GM12878 (cell line): ENCODE measurements around the gene RRM2. TPM values are rescaled to one million over a fixed set of nuclear protein-coding genes. Genes with fewer than 3 reads are reported as not detected.

Experiments
- ATAC-seq: fragments of 200-7000 bp; cut with Tn5 transposase; 3 replicates; pipeline ENCODE4 v1.9.1; 2020; ENCODE audit warnings: mild to moderate bottlenecking, moderate library complexity
- BruUV-seq: library from RNA; stranded (reverse); fragments of 400-500 nt; replicated peaks from 2 replicates; lab custom pipeline; 2021; lab: Mats Ljungman, UMichigan
- CTCF ChIA-PET: fragments of 300-600 bp; sonication (Branson Sonifier 250); formaldehyde crosslinking; extraction: SDS; loops from one replicate; lab custom pipeline; 2021; ENCODE audit warnings: inconsistent platforms; lab: Yijun Ruan, JAX
- POLR2A ChIA-PET: fragments of 350-600 bp; formaldehyde crosslinking; extraction: SDS; loops from one replicate; lab custom pipeline; 2021; ENCODE audit warnings: inconsistent platforms; lab: Charles Lee
- RAD21 ChIA-PET: fragments of 300-600 bp; sonication (Branson Sonifier 250); formaldehyde crosslinking; loops from one replicate; lab custom pipeline; 2023; ENCODE audit warnings: antibody characterized with exemption; ENCODE audit not compliant: unreplicated experiment; lab: Charles Lee
- SMC1A ChIA-PET: fragments of 300-600 bp; sonication (Branson Sonifier 250); formaldehyde crosslinking; loops from one replicate; lab custom pipeline; 2023; ENCODE audit not compliant: unreplicated experiment, uncharacterized antibody; lab: Charles Lee
- DNase-seq: peaks from one replicate; pipeline ENCODE4 v3.0.0-alpha.2; 2011; ENCODE audit warnings: low read depth, low spot score
- FAIRE-seq: peaks from 3 replicates; lab custom pipeline; 2011; peaks lifted over from hg19 to GRCh38; lab: Jason Lieb, UNC
- H2AFZ ChIP-seq: 2 replicates; pipeline ENCODE4 v1.6.0; 2011; ENCODE audit warnings: low read depth, low read length, control low read depth; ENCODE audit not compliant: control insufficient read depth
- H3K27ac ChIP-seq: 2 replicates; pipeline ENCODE4 v1.5.1; 2011; ENCODE audit warnings: control low read depth; ENCODE audit not compliant: control insufficient read depth, insufficient read depth
- H3K27me3 ChIP-seq, 2 experiments: replicated peaks in 1 of 2; 2 replicates each; pipeline versions ENCODE4 v1.6.0 to v1.6.1; 2011; ENCODE audit warnings: low read length in 1 of 2; ENCODE audit not compliant: control insufficient read depth in 2 of 2, insufficient read depth in 2 of 2
- H3K36me3 ChIP-seq, 2 experiments: 2 replicates each; pipeline ENCODE4 v1.5.1; 2011; ENCODE audit warnings: low read length in 1 of 2; ENCODE audit not compliant: control insufficient read depth in 2 of 2, insufficient read depth in 2 of 2
- H3K4me1 ChIP-seq: 2 replicates; pipeline ENCODE4 v1.6.1; 2011; ENCODE audit warnings: mild to moderate bottlenecking, low read length, moderate library complexity, mixed read lengths; ENCODE audit not compliant: control insufficient read depth, insufficient read depth
- H3K4me2 ChIP-seq: 2 replicates; pipeline ENCODE4 v1.6.0; 2011; ENCODE audit warnings: control low read depth; ENCODE audit not compliant: control insufficient read depth, insufficient read depth
- H3K4me3 ChIP-seq: fragments of 200-600 bp; sonication (generic); 2 replicates; pipeline ENCODE4 v1.5.1; 2016
- H3K79me2 ChIP-seq: 2 replicates; pipeline ENCODE4 v1.6.0; 2011; ENCODE audit warnings: low read length; ENCODE audit not compliant: control insufficient read depth, insufficient read depth
- H3K9ac ChIP-seq: 2 replicates; pipeline ENCODE4 v1.8.0; 2011; ENCODE audit warnings: low read length, control low read depth, mixed read lengths; ENCODE audit not compliant: control insufficient read depth, insufficient read depth
- H3K9me3 ChIP-seq: replicated peaks from 3 replicates; pipeline ENCODE4 v1.5.1; 2011; ENCODE audit warnings: mild to moderate bottlenecking, low read length; ENCODE audit not compliant: control insufficient read depth, insufficient read depth
- H4K20me1 ChIP-seq: 2 replicates; pipeline ENCODE4 v1.6.0; 2011; ENCODE audit not compliant: control insufficient read depth, insufficient read depth
- FOXK2 ChIP-seq: fragments of 450-650 bp; IDR thresholded peaks from 2 replicates; pipeline ENCODE4 v1.6.1; 2017; ENCODE audit warnings: mild to moderate bottlenecking, moderate library complexity
- MYB ChIP-seq: fragments of 150-350 bp; IDR thresholded peaks from 2 replicates; pipeline ENCODE4 v1.6.1; 2014; ENCODE audit warnings: mild to moderate bottlenecking, low read depth, low read length, borderline replicate concordance
- NBN ChIP-seq: fragments of 450-650 bp; IDR thresholded peaks from 2 replicates; pipeline ENCODE4 v1.6.1; 2016
- NFYB ChIP-seq: IDR thresholded peaks from 2 replicates; pipeline ENCODE4 v1.6.1; 2011; ENCODE audit warnings: low read depth, mild to moderate bottlenecking, low read length, improper control_type of control experiment, moderate library complexity; ENCODE audit not compliant: insufficient read depth
- PBX3 ChIP-seq: IDR thresholded peaks from 2 replicates; pipeline ENCODE4 v1.6.1; 2011; ENCODE audit warnings: mild to moderate bottlenecking, low read depth, low read length, moderate library complexity; ENCODE audit not compliant: insufficient replicate concordance
- RFX5 ChIP-seq: IDR thresholded peaks from 2 replicates; pipeline ENCODE4 v1.6.1; 2011; ENCODE audit warnings: low read depth, low read length, improper control_type of control experiment
- STAT1 ChIP-seq: fragments of 450-650 bp; conservative IDR thresholded peaks from 2 replicates; pipeline ENCODE4 v1.6.1; 2014; ENCODE audit warnings: antibody characterized with exemption, mild to moderate bottlenecking
- ZBTB4 ChIP-seq: fragments of 450-650 bp; formaldehyde crosslinking; IDR thresholded peaks from 2 replicates; pipeline ENCODE4 v1.4.0; 2022; ENCODE audit warnings: mild to moderate bottlenecking, moderate library complexity
- WGBS: methylation state at CpG from one replicate; pipeline ENCODE4 v1.1.6; 2016; ENCODE audit warnings: low lambda C conversion rate; ENCODE audit not compliant: insufficient replicate concordance, insufficient coverage; ENCODE audit errors: missing lambda C conversion rate; 5-methylcytosine and 5-hydroxymethylcytosine counted together
- in situ Hi-C: fragments of 300-500 bp; cut with MboI; formaldehyde crosslinking; loops from 9 replicates; pipeline ENCODE4 v1.14.3; 2018; ENCODE audit warnings: mixed read lengths
- intact Hi-C: fragments of 100-400 bp; cut with micrococcal nuclease; formaldehyde crosslinking; loops from one replicate; pipeline ENCODE4 v1.14.2; 2022; ENCODE audit not compliant: unreplicated experiment
- polyA plus RNA-seq, 11 experiments: library from polyadenylated mRNA; depleted of rRNA in 4 of 11; unstranded in 6 of 11; stranded (reverse) in 5 of 11; fragments of >200 nt; fragmentation: Nextera tagmentation in 4 of 11; fragmentation: Illumina TruSeq in 1 of 11; extraction: Ambion mirVana in 4 of 11; extraction: Trizol in 1 of 11; gene quantifications; 1 replicate in 1 of 11; 2 replicates in 10 of 11; pipeline versions ENCODE4 v1.2.1 to v1.2.3, GENCODE V29; 2011 to 2016; ENCODE audit warnings: inconsistent platforms in 2 of 11, missing spikeins in 2 of 11, low read depth in 1 of 11
- total RNA-seq, 4 experiments: library from RNA; depleted of rRNA in 3 of 4; stranded (reverse); fragments of >200 nt in 3 of 4; fragmentation: Illumina TruSeq in 1 of 4; extraction: Trizol in 1 of 4; gene quantifications; 2 replicates each; pipeline versions ENCODE4 v1.2.1 to v1.2.3, GENCODE V29; 2013 to 2021
- TF ChIP-seq, protein P1 (sequence below): fragments of 450-650 bp; IDR thresholded peaks from 2 replicates; pipeline ENCODE4 v1.6.1; 2018; ENCODE audit warnings: mild to moderate bottlenecking, low read depth, moderate library complexity; ENCODE audit not compliant: partially characterized antibody

Gene RRM2
- total and polyA plus RNA-seq, 10 of the 15 experiments (the other 5 are each of a cell fraction or from before 2014, with no cell fraction given) = 54.4 to 771 (median 159) TPM

GRCh38 chr2:10157293-10157692, 34.8 kb downstream of the RRM2 start (continued):
- TF ChIP-seq STAT1 (no peak), NBN (no peak), ZBTB4 (CRISPR knock-in tag) (no peak), FOXK2 (no peak), RFX5 (no peak)
- TF ChIP-seq, all 136 proteins: peak for 0

DNA sequence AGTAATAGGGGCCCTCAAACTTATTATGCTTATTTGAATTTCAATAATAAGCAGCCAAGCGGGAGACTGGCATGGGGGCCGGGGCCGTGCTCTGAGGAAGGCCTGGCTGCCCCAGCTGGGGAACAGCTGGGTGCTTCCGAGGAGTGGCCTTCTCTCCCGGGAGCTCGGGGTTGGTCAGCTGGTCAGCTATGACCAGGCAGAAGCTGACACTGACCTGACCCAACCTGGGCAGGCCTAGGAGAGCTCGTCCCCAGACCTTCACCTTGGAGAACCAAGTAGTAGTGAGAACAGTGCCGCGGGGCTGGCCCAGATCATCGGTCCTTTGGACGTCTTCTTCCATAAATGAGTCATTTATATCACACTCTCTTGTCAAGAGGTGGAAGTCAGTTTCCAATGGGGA, 36.1 kb downstream of the RRM2 start:
- ATAC-seq (no peak), DNase-seq (no peak)
- peaks cover 0 to 16% of the 10 kb centered on the region in 2 experiments; a peak in 2 of 4 replicates for H3K36me3 ChIP-seq
- H3K4me3 ChIP-seq = no peak overlapping the region
- ChIA-PET CTCF (interaction anchor here (1.6 to 3.7 kb wide), 2 partner anchors 250 to 276 kb away, joined by 8 to 20 read pairs; no protein-coding TSS in a partner anchor), RAD21 (no interaction called here), SMC1A (no interaction called here)
- H3K27me3 ChIP-seq = no peaks in the 10 kb centered on the region
- H4K20me1 ChIP-seq = no peaks in the 10 kb centered on the region
- no peaks in the 10 kb centered on the region for H3K4me1 ChIP-seq
- H3K79me2 ChIP-seq = no peaks in the 10 kb centered on the region
- no peak overlapping the region for H3K4me2 ChIP-seq
- H2AFZ ChIP-seq = no peak overlapping the region
- TF ChIP-seq PBX3 (no peak), NFYB (no peak), MYB (no peak)
- TF ChIP-seq, protein P1, sequence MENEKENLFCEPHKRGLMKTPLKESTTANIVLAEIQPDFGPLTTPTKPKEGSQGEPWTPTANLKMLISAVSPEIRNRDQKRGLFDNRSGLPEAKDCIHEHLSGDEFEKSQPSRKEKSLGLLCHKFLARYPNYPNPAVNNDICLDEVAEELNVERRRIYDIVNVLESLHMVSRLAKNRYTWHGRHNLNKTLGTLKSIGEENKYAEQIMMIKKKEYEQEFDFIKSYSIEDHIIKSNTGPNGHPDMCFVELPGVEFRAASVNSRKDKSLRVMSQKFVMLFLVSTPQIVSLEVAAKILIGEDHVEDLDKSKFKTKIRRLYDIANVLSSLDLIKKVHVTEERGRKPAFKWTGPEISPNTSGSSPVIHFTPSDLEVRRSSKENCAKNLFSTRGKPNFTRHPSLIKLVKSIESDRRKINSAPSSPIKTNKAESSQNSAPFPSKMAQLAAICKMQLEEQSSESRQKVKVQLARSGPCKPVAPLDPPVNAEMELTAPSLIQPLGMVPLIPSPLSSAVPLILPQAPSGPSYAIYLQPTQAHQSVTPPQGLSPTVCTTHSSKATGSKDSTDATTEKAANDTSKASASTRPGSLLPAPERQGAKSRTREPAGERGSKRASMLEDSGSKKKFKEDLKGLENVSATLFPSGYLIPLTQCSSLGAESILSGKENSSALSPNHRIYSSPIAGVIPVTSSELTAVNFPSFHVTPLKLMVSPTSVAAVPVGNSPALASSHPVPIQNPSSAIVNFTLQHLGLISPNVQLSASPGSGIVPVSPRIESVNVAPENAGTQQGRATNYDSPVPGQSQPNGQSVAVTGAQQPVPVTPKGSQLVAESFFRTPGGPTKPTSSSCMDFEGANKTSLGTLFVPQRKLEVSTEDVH = no peak
- TF ChIP-seq, all 136 proteins: peak for 0
- H3K27ac ChIP-seq = no peak overlapping the region
- BruUV-seq = no TSS peak
- in situ Hi-C loops = no loop called here
- no peak overlapping the region for H3K9ac ChIP-seq
- H3K9me3 ChIP-seq = no peaks in the 10 kb centered on the region
- WGBS = 83% methylated on average over 11 of the region's 11 CpGs
- POLR2A ChIA-PET = no interaction called here
- intact Hi-C loops = no loop called here
- FAIRE-seq = no peak
